HG02885 (cell line): Measurements from ENCODE around the gene IRF9.
"Not testable (repeated sequence)": the region's sequence is repeated elsewhere in the genome, so short reads cannot be mapped to it uniquely, and the experiment has no call there.

Source experiments
- ATAC-seq: cut with Tn5 transposase; IDR thresholded peaks from one replicate; pipeline ENCODE4 v1.9.1; 2021; ENCODE audit warnings: mild to moderate bottlenecking; ENCODE audit not compliant: unreplicated experiment, poor library complexity

Gene IRF9

GRCh38 chr14:24188251-24189058, 27.4 kb downstream of the IRF9 start, which contains the start of gene IPO4:
Gene IPO4 (minus strand): TSS chr14:24188816. CDS start chr14:24188787, 29 bp downstream.
- peak; percentile 93 for ATAC-seq

GRCh38 chr14:24189059-24189375, 28.0 kb downstream of the IRF9 start:
- ATAC-seq: no peak

DNA sequence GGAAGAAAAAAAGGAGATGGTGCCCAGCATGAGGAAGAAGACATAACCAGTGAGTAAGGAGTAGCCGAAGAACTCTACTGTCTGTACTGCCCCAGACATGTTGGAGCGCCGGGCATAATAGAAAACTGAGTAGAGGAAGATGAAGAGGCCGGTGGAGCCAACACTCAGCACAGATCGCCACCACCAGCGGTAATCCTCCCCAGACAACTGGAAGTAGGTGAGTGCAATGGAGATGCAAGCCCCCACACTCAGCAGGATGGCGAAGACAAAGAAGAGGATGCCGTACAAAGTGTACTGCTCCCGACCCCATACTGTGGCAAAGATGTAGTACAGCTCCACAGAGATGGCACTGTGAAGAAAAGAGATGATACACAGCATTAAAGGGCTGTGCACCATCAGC, 28.4 kb downstream of the IRF9 start:
- ATAC-seq: no peak

GRCh38 chr14:24190416-24190815, 29.4 kb downstream of the IRF9 start:
- ATAC-seq: no peak

- no peak for ATAC-seq
Measured at GRCh38 chr14:24192933-24193332, 31.9 kb downstream of the IRF9 start.

DNA sequence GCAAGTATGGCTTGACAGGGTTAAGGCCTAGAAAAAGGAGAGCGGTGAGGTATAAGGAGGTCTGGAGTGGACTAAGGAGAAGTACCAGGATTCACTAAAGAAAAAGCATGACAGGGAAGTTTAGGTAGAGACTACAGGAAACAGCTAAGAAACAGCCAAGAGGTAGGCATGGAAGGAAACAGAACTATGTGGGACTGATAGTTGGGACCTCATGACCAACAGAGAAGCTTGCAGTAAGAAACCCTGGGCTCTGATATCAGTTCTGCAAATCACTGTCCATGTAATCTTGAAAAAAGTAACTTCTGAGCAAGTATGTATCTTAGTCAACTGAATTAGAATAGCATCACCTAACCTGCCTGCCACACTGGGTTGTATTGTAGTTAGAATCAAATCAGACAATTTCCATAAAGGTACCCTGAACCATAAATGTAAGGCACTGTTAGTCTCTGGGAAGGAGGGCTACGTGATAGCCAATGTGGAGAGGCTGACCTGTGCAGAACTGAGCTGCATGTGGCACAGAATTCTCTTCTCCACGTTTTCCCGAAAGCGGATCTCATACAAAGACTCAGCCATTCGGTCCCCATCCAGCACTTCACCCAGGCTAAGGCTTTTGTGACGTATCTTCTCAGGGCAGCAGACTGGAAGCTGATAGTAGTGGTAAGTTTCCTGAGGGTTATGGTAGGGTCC, 33.3 kb downstream of the IRF9 start:
- no peak for ATAC-seq

- ATAC-seq: no peak
Measured at GRCh38 chr14:24194873-24195185, 33.8 kb downstream of the IRF9 start.

DNA sequence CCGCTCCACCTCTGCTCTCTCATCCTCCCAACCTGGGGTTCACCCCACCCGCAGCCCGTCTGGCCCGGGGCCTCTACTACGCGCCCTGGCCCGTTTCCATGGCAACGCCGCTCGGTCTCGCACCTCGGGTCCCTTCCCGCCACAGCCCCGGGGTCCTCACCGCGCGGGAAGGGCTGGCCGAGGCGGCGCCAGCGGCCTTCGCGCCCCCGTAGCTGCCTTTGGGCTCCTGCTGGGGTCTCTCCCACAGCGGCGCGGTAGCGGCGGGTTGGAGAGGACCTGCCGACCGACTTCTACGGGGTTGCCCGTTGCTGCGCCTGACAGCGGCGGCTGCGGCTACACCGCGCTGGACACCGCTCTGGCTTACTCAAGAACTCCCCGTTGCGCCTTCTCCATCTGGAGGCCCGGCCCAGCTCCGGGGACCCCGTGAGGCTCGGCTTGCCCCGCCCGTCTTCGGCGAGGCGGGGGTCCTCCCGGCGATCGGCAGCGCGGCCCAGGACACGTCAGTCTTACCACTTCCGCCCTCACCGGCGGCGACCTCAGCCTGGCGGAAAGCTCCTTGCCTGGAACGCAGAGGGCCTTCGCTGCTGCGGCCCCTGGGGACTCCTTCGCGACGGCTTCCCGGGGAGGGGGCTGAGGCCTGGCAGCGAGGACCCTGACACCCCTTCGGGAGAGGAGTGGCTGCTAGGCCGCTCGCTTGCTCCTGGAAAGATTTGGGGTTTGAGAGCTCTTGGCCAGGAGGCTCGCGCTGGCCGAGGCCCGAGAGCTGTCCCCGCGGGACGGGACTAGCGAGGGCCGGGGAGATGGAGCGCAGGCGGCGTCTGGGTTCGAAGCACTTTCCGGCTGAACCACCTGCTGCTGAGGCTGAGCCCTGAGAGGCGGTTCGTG, 34.4 kb downstream of the IRF9 start, which contains the start of gene TM9SF1:
Gene TM9SF1, minus strand, starts transcription at position 256 of the 885 bp plus-strand sequence. CDS start 422 bp downstream, outside the sequence.
- ATAC-seq: peak; percentile 87

DNA sequence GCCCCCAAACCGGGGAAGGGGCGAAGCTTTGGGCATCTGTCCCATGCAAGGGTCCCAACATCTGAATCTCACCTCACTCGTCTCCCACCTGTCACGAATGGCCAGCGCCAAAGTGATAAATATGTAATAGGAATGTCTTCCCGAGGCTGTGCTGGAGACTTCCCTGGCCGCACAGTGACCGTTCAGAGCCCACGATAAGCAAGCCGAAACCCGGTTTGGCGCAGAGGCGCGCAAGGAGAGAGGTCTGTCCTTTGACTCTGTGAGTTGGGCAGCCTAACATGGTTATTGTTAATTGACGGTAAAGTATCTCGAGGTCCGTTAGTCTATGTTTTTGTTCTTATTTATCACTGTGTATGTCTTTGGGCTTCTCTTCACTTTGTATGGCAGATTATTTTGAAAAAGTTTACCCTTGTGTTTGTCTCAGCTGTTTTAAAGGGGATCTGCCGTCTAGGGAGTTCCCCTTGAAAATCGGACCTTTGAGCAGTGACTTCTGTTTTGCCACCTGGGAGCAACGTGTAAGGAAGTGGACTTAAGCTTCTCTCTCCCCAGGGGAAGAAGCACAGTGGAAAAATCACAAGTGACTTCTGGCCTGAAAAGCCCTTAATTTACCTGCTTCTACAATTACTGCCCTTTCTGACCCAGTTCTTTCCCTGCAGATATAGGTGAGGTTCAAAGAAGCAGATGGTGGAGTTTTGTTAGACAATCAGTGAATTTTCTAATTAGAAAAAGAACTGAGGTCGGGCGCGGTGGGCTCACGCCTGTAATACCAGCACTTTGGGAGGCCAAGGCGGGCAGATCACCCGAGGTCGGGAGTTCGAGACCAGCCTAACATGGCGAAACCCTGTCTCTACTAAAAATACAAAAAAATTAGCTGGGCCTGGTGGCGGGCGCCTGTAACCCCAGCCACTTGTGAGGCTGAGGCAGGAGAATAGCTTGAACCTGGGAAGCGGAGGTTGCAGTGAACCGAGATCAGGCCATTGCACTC, 35.3 kb downstream of the IRF9 start:
- peak; percentile 19 for ATAC-seq

DNA sequence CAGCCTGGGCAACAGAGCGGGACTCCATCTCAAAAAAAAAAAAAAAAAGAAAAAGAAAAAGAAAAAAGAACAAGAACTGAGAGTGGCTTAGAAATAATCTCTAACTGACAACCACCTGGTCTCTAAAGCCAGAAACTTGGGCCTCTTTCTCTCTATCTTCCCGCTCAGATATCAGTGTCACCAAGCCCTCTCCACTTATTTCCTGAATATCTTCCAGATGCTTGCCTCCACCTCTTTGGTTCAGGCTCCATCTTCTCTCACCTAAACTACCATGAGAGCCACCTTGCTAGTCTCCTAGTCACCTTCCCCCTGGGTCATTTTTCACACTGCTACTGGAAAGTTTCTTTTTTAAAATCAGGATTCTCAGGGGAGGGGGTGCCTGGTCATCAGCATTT, 36.0 kb downstream of the IRF9 start:
- ATAC-seq: no peak

DNA sequence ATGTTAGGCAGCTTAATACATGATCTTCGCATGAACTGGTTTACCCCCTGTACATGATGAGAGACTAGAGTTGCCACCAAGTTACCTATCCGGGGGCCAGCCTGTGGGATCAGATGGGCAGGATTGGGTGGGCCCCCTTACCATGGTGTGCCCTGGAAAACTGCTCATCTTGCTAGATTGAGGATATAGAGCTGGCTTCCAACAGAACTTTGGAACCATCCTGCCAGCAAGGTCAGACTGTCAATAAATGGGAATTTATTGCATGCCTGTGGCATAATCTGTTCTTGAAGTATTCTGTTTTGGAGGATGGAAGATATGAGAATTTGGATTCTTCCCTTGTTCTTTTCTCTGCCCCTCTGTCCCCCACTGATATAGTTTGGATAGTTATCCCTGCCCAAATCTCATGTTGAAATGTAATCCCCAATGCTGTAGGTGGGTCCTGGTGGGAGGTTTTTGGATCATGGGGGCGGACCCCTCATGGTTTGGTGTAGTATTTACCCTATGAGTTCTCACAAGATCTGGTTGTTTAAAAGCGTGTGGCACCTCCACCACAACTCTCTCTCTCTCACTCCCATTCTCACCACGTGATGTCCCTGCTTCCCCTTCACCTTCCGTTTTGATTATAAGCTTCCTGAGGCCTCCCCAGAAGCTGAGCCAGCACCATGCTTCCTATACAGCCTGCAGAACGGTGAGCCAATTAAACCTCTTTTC, 37.9 kb downstream of the IRF9 start:
- no peak for ATAC-seq

- not testable (repeated sequence) for ATAC-seq
Measured at GRCh38 chr14:24202538-24202937, 41.5 kb downstream of the IRF9 start.

DNA sequence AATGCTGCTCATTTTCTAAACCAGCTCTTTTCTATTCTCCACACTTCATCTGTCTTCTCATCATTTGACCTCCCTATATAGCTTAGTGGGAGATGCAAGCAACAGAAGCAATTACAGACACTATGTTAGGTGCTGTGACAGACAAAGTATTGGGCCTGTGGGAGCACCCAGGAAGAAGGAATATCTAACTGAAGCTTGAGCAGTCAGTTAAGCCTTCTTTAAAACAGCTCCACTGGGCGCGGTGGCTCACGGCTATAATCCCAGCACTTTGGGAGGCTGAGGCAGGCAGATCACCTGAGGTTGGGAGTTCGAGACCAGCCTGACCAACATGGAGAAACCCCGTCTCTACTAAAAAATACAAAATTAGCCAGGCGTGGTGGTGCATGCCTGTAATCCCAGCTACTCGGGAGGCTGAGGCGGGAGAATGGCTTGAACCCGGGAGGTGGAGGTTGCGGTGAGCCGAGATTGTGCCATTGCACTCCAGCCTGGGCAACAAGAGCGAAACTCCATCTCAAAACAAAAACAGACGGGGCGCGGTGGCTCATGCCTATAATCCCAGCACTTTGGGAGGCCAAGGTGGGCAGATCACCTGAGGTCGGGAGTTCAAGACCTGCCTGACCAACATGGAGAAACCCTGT, 42.3 kb downstream of the IRF9 start:
- not testable (repeated sequence) for ATAC-seq

DNA sequence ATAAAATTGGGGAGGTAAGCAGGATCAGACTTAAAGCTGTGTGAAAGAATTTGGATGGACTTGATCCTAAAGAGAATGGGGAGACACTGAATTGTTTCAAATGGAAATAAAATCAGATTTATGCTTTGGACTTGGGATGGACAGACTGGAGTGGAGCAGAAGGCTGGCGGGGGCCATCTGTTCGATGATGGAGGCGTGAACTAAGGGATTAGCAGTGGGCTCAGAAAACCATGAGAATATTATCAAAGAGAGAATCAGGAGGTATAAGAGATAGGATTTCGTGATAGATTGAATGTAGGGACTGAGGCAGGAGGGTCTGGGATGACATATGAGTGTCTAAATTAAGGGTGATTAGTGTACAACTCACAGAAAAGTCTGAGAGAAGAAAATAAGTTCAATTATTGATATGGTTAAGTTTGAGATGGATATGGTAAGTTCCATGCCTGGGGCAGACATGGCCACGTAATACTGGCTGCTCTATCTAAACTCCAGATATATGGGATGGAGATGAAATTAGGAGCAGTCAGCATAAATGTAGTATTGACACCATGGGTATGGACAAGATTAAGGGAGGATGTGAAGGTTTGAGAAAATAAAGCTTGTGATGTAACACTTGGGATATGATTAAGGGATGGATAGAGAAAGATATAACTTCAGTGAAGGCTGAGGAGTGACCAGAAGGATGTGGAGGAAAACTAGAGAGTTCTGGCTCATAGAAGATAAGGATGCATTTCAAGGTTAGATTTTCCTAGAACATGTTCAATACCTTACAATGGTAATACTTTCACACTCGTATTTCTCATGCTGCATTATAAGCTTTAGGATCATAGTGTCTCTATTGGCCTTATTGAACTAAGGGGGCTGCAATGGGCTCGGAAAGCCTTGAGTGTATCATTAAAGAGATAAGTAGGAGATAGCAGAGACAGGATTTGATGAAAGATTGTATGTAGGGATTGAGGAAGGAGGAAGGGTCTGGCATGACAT, 43.4 kb downstream of the IRF9 start:
- no peak for ATAC-seq

GRCh38 chr14:24206260-24207103, 45.4 kb downstream of the IRF9 start:
- ATAC-seq: no peak

DNA sequence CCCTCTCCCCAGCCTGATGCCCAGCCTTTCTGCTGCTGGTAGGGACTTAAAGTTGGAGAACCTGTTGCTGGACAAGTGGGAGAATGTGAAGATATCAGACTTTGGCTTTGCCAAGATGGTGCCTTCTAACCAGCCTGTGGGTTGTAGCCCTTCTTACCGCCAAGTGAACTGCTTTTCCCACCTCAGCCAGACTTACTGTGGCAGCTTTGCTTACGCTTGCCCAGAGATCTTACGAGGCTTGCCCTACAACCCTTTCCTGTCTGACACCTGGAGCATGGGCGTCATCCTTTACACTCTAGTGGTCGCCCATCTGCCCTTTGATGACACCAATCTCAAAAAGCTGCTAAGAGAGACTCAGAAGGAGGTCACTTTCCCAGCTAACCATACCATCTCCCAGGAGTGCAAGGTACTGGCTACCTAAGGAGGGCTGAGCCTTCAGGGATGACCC, 46.1 kb downstream of the IRF9 start:
- no peak for ATAC-seq

DNA sequence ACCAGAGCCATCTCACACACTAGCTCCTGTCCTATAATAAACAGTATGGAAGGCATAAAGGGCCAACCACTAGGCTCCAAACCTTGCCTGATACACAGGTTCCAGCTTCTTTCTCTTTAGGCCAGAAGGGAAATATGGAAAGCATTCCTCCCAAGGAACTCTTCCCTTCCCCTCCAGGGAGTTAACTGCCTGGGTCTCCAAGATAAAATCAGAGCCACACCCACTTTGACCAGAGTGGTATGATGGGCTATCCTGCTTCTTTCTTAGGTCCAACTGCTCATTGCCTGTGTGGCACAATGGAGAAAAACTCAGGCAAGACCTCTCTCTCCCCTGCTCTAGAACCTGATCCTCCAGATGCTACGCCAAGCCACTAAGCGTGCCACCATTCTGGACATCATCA, 46.6 kb downstream of the IRF9 start:
- no peak for ATAC-seq
